Stimulated activated CD4-positive, alpha-beta T cell treated with anti-CD3 and anti-CD28 coated beads, Interleukin-1b, Interleukin-23, amount 100 ng/mL, for 24 hours (primary cell): ENCODE measurements around the gene C4B.
"Not testable (repeated sequence)": the region's sequence is repeated elsewhere in the genome, so short reads cannot be mapped to it uniquely, and the experiment has no call there.

Experiments
- DNase-seq, 4 experiments: peaks; one replicate each; pipeline ENCODE4 v3.0.0-alpha.2; 2020; ENCODE audit warnings: low read depth in 4 of 4, low spot score in 1 of 4

The C4B gene

GRCh38 chr6:32050562-32050961 is 36.0 kb downstream of the C4B start:
- no peak for DNase-seq

GRCh38 chr6:32052626-32053025 is 38.0 kb downstream of the C4B start:
- DNase-seq: not testable (repeated sequence)

GRCh38 chr6:32053314-32053713 is 38.7 kb downstream of the C4B start:
- not testable (repeated sequence) for DNase-seq

DNA sequence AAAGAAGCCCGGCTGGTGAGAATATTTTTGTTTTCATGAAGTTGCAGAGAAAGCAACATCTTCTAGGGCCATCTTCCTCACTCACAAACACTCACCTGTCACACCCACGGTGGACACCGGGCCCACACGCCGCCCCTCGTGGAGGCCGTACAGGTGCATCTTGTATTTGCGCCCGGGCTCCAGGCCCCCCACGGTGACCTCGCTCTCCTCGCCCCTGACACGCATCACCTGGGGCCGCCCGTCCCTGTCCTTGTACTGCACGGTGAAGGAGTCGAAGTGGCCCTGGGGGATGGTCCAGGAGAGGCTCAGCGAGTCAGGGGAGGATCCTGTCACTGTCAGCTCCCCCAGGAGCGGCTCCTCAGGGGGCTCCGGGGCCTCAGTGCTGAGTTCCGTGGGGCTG is 41.2 kb downstream of the C4B start:
- not testable (repeated sequence) for DNase-seq

DNA sequence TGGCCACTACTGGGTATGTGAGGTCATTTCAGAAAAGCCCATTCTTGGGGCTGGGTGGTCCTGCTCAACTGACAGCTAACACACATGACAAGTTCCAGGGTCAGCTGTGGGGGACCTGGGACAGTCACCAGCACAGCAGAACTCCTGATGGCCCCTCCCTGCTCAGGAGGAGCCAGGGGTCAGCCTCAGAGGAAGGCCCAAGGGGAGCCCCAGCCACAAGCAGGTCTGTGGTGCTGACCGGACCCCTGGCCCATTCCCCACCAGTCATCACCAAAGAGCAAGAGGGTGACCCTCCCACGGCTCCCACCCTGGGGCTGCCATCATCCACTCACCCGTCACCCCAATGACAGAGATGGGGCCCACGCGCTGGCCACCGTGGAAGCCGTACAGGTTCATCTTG is 41.7 kb downstream of the C4B start:
- no peak for DNase-seq

DNA sequence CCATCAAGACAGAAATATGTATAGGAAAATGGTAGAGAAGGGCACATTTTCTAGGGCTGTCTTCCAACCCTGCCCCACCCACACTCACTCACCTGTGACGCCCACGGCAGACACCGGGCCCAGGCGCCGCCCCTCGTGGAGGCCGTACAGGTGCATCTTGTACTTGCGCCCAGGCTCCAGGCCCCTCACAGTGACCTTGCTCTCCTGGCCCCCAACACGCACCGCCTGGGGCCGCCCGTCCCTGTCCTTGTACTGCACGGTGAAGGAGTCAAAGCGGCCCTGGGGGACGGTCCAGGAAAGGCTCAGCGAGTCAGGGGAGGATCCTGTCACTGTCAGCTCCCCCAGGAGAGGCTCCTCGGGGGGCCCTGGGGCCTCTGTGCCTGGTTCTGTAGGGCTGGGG is 43.4 kb downstream of the C4B start:
- DNase-seq: no peak

GRCh38 chr6:32058511-32058963 is 43.9 kb downstream of the C4B start:
- DNase-seq: no peak

DNA sequence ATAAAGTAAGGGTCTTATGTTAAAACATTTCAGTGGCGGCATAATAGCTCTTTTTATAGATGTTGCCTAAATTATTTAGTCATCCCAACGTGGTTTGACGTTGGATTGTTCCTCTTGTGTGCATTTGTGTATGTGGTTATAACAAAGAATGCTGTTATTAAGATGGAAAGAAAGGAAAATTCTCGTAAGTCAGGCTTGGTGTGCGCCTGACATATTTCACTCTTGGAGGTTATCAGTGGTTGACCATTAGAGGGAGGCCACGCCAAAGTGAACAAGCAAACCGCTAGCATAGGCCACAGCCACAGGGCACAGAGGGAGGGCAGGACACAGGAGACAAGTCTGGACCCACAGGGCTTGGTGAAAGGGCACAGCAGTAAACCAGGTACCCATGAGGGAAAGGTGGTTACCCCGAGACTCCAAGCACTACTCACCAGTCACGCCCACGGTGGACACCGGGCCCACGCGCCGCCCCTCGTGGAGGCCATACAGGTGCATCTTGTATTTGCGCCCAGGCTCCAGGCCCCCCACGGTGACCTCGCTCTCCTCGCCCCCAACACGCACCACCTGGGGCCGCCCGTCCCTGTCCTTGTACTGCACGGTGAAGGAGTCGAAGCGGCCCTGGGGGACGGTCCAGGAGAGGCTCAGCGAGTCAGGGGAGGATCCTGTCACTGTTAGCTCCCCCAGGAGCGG is 46.5 kb downstream of the C4B start:
- no peak for DNase-seq

GRCh38 chr6:32064706-32065105 is 50.1 kb downstream of the C4B start:
- no peak for DNase-seq

DNA sequence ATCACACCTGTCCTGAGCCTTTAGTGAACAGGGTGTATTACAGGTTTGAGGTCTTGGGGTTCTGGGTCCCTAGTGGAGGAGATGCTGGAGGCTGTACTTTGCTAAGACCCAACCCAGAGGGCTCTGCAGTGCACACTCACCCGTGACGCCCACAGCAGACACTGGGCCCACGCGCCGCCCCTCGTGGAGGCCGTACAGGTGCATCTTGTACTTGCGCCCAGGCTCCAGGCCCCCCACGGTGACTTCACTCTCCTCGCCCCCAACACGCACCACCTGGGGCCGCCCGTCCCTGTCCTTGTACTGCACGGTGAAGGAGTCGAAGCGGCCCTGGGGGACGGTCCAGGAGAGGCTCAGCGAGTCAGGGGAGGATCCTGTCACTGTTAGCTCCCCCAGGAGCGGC is 52.9 kb downstream of the C4B start:
- not testable (repeated sequence) for DNase-seq

DNA sequence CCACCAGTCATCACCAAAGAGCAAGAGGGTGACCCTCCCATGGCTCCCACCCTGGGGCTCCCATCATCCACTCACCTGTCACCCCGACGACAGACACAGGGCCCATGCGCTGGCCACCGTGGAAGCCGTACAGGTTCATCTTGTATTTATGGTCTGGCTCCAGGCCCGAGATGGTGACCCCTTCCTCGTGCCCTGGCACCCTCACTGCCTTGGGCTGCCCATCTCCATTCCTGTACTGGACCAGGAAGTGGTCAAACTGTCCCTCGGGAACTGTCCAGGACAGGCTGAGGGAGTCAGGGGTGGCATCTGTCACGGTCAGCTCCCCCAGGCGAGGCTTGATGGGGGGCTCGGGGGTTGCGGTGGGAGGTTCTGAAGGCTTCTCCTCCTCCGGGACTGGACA is 53.7 kb downstream of the C4B start:
- DNase-seq: not testable (repeated sequence)

DNA sequence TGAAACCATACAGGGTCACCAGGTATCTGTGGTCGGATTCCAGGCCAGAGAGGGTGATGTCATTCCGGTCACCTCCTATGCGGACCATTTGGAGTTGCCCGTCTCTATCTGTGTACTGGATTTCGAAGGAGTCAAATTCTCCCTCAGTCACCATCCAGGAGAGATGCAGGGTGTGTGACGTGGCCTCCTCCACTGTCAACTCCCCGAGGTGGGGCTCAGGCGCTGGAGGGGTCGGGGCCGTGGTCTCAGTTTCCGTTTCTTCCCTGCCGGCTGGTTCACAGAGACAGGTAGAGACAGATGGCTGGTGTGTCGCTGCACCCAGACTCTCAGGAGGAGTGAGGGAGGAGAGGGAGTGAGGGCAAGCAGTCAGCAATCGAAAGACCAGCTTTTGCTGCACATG is 54.3 kb downstream of the C4B start:
- DNase-seq: no peak

DNA sequence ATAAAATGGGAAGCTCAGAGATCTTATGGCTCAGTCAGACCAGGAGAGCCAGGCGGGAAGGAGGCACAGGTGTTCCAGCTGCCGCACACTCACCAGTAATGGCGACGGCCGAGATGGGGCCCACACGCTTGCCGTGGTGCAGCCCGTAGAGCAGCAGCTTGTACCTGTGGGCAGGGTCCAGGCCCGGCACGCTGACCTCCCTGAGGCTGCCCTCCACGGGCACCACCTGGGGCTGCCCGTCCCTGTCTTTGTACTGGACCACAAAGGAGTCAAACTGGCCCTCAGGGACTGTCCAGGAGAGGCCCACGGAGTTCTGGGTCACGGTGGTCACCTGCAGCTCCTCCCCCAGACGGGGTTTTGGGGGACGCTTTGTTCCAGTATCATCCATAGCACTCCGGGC is 54.9 kb downstream of the C4B start:
- no peak for DNase-seq

DNA sequence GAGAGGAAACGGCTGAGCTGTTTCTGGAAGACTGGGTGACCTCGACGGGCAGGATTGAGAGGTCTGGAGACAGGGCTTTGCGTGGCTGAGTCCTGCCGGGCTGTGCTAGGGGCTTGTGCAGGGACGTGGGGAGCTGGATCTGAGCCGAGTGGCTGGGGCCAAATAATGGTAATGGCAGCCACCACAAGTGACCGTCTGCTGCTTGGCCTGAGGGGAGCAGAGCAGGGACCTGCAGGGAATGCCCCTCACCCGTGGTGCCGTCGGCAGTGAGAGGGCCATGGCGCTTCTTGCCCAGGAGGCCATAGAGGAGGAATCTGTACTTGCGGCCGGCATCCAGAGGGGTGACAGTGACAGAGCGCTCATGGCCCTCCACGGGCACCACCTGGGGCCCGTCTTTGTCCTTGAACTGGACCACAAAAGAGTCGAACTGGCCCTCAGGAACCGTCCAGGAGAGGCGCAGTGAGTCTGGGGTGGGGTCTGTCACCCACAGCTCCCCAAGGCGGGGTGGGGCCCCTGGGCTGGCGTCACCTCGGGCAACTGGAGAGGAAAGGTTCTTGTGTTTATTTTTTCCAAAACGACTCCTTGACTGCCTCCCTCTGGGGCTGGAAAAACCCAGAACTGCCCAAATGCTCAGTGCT is 55.4 kb downstream of the C4B start:
- no peak for DNase-seq

- no peak for DNase-seq
These were observed 56.4 kb downstream of the C4B start for GRCh38 chr6:32070814-32071543.

DNA sequence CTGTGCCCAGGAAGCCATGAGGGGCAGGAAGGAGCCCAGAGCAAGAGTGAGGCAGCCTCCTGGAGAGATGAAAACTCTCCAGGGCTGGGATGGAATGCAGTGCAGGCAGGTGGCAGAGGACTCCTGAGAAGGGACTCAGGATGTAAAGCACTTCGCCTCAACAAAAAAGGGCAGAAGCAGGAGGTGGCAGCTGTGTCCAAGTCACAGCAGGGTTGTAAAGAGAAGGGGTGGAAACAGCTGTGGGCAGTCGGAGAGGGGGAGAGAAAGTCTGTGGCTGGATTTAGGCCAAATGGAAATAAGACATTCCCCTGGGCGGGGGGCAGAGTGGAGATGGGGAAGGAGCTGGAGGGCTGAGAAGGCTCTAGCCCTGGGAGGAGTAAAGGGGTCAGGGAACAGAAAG is 58.5 kb downstream of the C4B start:
- no peak for DNase-seq

DNA sequence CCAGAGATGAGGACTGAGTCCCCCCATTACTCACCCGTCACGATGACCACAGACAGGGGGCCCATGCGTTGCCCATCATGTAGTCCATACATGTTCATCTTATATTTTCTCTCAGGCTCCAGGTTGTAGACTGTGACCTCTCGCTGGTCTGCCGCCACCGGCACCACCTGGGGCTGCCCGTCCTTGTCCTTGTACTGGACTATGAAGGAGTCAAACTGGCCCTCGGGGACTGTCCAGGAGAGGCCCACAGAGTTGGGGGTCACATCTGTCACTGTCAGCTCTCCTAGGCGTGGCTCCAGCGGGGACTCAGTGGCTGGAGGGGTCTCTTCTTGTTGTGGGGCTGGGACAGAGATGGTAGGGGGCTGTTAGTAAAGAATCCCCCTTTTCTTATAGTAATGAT is 59.0 kb downstream of the C4B start:
- DNase-seq: no peak

DNA sequence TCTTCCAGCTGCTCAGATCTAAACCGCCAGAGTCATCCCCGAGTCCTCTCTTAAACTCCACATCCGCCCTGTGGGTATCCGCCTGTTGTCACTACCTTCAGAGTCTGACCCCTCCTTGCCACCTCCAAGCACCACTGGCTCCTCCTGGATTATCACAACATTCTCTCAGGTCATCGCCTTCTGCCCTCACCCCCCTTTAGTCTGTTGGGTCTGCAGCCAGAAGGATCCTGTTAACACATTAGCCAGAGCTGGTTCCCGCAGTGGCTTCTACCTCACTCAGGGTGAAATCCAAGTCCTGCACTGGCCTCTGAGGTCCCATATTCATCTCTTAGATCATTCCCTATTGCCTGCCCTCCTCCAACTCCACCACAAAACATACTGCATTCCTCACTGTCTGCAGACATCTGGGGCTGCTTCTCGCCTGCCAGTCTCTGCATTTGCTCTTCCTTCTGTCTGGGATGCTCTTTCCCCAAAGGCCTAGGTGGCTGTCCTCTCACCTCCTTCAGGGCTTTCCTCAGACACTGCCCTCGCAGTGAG is 60.5 kb downstream of the C4B start:
- no peak for DNase-seq

- DNase-seq: no peak
These were observed 61.2 kb downstream of the C4B start for GRCh38 chr6:32075781-32076180.

GRCh38 chr6:32076321-32076809 is 61.8 kb downstream of the C4B start:
- no peak for DNase-seq

DNA sequence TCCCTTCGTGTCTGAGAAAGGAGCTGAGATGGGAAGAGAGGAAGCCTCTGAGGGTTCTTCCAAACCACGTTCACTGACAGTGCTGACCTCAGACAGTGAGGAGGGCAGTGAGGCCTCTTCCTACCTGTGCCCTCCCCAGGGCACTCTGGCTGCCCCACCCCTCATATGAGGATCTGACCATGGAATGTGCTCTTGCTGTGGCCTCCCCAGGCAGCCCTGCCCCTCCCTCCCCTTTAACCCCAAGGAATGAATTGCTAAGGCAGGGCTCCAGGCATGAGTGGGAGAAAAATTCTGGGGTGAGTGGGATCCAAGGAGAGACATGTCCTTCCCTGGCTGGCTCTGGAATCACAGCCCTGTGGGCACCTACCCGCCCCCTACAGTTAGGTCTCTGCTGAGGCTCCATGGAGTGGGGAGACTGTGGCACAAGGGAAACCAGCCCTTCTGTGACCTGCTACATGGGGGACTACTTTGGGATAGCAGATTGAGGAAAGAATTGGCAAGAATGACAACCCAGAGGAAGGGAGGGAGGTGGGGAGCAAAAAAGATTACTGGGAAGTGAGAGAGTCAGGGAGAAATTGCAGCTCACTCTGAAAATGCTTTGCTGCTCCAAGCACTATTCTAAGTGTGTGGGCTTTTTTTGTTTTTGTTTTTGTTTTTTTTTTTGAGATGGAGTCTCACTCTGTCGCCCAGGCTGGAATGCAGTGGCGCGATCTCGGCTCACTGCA is 65.1 kb downstream of the C4B start:
- DNase-seq: no peak
